PC-9 (cell line): Measurements from ENCODE around the gene RAE1. TPM values are rescaled to one million over a fixed set of nuclear protein-coding genes. Genes with fewer than 3 reads are reported as not detected.

Experiments
- BruUV-seq: library from RNA; stranded (reverse); fragments of 400-500 nt; replicated peaks from 2 replicates; lab custom pipeline; 2021; lab: Mats Ljungman, UMichigan
- CTCF ChIA-PET: fragments of 300-600 bp; sonication (Branson Sonifier 250); formaldehyde crosslinking; loops from one replicate; lab custom pipeline; 2022; ENCODE audit warnings: antibody characterized with exemption; lab: Charles Lee
- POLR2A ChIA-PET: fragments of 300-600 bp; sonication (Branson Sonifier 250); formaldehyde crosslinking; loops from one replicate; lab custom pipeline; 2022; ENCODE audit warnings: antibody characterized with exemption; ENCODE audit not compliant: unreplicated experiment; lab: Charles Lee
- DNase-seq, 2 experiments: peaks; one replicate each; pipeline versions ENCODE4 v3.0.0 to v3.0.0-alpha.2; 2015 to 2022; ENCODE audit warnings: mixed read lengths in 1 of 2
- H2AFZ ChIP-seq: fragments of 200-600 bp; sonication (generic); 2 replicates; pipeline ENCODE4 v1.8.1; 2017; ENCODE audit warnings: antibody characterized with exemption
- H3F3A ChIP-seq: fragments of 200-600 bp; sonication (generic); 2 replicates; pipeline ENCODE4 v1.8.1; 2017; ENCODE audit warnings: antibody characterized with exemption, mild to moderate bottlenecking, low read depth; ENCODE audit not compliant: insufficient read depth
- H3K27ac ChIP-seq: fragments of 200-600 bp; sonication (generic); 2 replicates; pipeline ENCODE4 v1.6.1; 2016; ENCODE audit warnings: mixed run types
- H3K27me3 ChIP-seq: fragments of 200-600 bp; sonication (generic); 2 replicates; pipeline ENCODE4 v1.6.1; 2016; ENCODE audit warnings: low read depth, mixed run types; ENCODE audit not compliant: insufficient read depth
- H3K36me3 ChIP-seq: fragments of 200-600 bp; sonication (generic); 2 replicates; pipeline ENCODE4 v1.6.1; 2016; ENCODE audit warnings: low read depth, mixed run types
- H3K4me1 ChIP-seq: fragments of 200-600 bp; sonication (generic); replicated peaks from 2 replicates; pipeline ENCODE4 v1.6.1; 2016; ENCODE audit warnings: mixed run types; ENCODE audit not compliant: insufficient read depth
- H3K4me2 ChIP-seq: fragments of 200-600 bp; sonication (generic); 2 replicates; pipeline ENCODE4 v1.6.1; 2017; ENCODE audit warnings: mixed run types
- H3K4me3 ChIP-seq: fragments of 200-600 bp; sonication (generic); 2 replicates; pipeline ENCODE4 v1.6.1; 2016; ENCODE audit warnings: mixed run types
- H3K79me2 ChIP-seq: fragments of 200-600 bp; sonication (generic); 2 replicates; pipeline ENCODE4 v1.6.1; 2017; ENCODE audit warnings: low read depth, mixed run types
- H3K9me2 ChIP-seq: fragments of 200-600 bp; sonication (generic); 2 replicates; pipeline ENCODE4 v1.8.1; 2017; ENCODE audit warnings: mild to moderate bottlenecking; ENCODE audit not compliant: insufficient read depth
- H3K9me3 ChIP-seq: fragments of 200-600 bp; sonication (generic); 2 replicates; pipeline ENCODE4 v1.8.1; 2016; ENCODE audit warnings: low read depth; ENCODE audit not compliant: insufficient read depth
- H4K20me1 ChIP-seq: fragments of 200-600 bp; sonication (generic); 2 replicates; pipeline ENCODE4 v1.8.1; 2017; ENCODE audit not compliant: insufficient read depth
- EZH2 ChIP-seq: fragments of 200-600 bp; sonication (generic); IDR thresholded peaks from 2 replicates; pipeline ENCODE4 v1.8.0; 2017; ENCODE audit warnings: antibody characterized with exemption, low read depth
- intact Hi-C: fragments of 100-400 bp; cut with micrococcal nuclease; formaldehyde crosslinking; loops from one replicate; pipeline ENCODE4 v1.10.0; 2022; ENCODE audit not compliant: unreplicated experiment
- total RNA-seq: library from RNA; stranded (reverse); gene quantifications from 2 replicates; pipeline ENCODE4 v1.2.3, GENCODE V29; 2021
- TF ChIP-seq, protein P1 (sequence below): fragments of 200-600 bp; sonication (generic); conservative IDR thresholded peaks from 2 replicates; pipeline ENCODE4 v1.6.1; 2017; ENCODE audit warnings: mixed run types, antibody characterized with exemption, mild to moderate bottlenecking, moderate library complexity

The RAE1 gene
- total RNA-seq, 1 experiment from 2014 or later = 38.4 TPM

GRCh38 chr20:57399587-57400155 is 48.6 kb downstream of the RAE1 start:
- TF ChIP-seq, protein P1, sequence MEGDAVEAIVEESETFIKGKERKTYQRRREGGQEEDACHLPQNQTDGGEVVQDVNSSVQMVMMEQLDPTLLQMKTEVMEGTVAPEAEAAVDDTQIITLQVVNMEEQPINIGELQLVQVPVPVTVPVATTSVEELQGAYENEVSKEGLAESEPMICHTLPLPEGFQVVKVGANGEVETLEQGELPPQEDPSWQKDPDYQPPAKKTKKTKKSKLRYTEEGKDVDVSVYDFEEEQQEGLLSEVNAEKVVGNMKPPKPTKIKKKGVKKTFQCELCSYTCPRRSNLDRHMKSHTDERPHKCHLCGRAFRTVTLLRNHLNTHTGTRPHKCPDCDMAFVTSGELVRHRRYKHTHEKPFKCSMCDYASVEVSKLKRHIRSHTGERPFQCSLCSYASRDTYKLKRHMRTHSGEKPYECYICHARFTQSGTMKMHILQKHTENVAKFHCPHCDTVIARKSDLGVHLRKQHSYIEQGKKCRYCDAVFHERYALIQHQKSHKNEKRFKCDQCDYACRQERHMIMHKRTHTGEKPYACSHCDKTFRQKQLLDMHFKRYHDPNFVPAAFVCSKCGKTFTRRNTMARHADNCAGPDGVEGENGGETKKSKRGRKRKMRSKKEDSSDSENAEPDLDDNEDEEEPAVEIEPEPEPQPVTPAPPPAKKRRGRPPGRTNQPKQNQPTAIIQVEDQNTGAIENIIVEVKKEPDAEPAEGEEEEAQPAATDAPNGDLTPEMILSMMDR = no peak
- no peak for TF ChIP-seq EZH2
- H3K4me3 ChIP-seq = no peak overlapping the region
- DNase-seq = no peak
- no peaks in the 10 kb centered on the region for H3K27me3 ChIP-seq
- 0 out of 2 replicates have a peak, but pooled peaks cover 4% of the 10 kb centered on the region for H4K20me1 ChIP-seq
- no peak overlapping the region for H3K4me2 ChIP-seq
- H3K79me2 ChIP-seq = no peaks in the 10 kb centered on the region
- no peak overlapping the region for H3K27ac ChIP-seq
- ChIA-PET POLR2A (no interaction called here), CTCF (no interaction called here)
- BruUV-seq = no TSS peak
- H3F3A ChIP-seq = no peaks in the 10 kb centered on the region
- H3K4me1 ChIP-seq = no peaks in the 10 kb centered on the region
- no peak overlapping the region for H2AFZ ChIP-seq
- no peaks in the 10 kb centered on the region for H3K9me2 ChIP-seq
- intact Hi-C loops = no loop called here
- no peaks in the 10 kb centered on the region for H3K36me3 ChIP-seq
- no peaks in the 10 kb centered on the region for H3K9me3 ChIP-seq

GRCh38 chr20:57400231-57400701 is 49.2 kb downstream of the RAE1 start:
- BruUV-seq = no TSS peak
- no peak for DNase-seq
- no peaks in the 10 kb centered on the region for H3K27me3 ChIP-seq
- H3K9me3 ChIP-seq = no peaks in the 10 kb centered on the region
- no peaks in the 10 kb centered on the region for H3K9me2 ChIP-seq
- H2AFZ ChIP-seq = no peak overlapping the region
- H3K4me3 ChIP-seq = no peak overlapping the region
- H4K20me1 ChIP-seq = 0 out of 2 replicates have a peak, but pooled peaks cover 4% of the 10 kb centered on the region
- H3K79me2 ChIP-seq = no peaks in the 10 kb centered on the region
- intact Hi-C loops = no loop called here
- H3K4me1 ChIP-seq = no peaks in the 10 kb centered on the region
- no peak overlapping the region for H3K4me2 ChIP-seq
- no peaks in the 10 kb centered on the region for H3K36me3 ChIP-seq
- ChIA-PET POLR2A (no interaction called here), CTCF (no interaction called here)
- TF ChIP-seq, protein P1 = no peak
- no peak for TF ChIP-seq EZH2
- no peaks in the 10 kb centered on the region for H3F3A ChIP-seq
- H3K27ac ChIP-seq = no peak overlapping the region

- no peaks in the 10 kb centered on the region for H3K9me3 ChIP-seq
- no peaks in the 10 kb centered on the region for H3K79me2 ChIP-seq
- no peaks in the 10 kb centered on the region for H3K27me3 ChIP-seq
- H2AFZ ChIP-seq = no peak overlapping the region
- H4K20me1 ChIP-seq = 0 out of 2 replicates have a peak, but pooled peaks cover 4% of the 10 kb centered on the region
- no peak overlapping the region for H3K4me2 ChIP-seq
- H3K4me1 ChIP-seq = no peaks in the 10 kb centered on the region
- no peak overlapping the region for H3K27ac ChIP-seq
- ChIA-PET POLR2A (no interaction called here), CTCF (interaction anchor here (0.7 kb wide), 1 partner anchor 35 kb away, joined by 3 read pairs; no protein-coding TSS in a partner anchor)
- intact Hi-C loops = no loop called here
- H3K36me3 ChIP-seq = no peaks in the 10 kb centered on the region
- no peaks in the 10 kb centered on the region for H3F3A ChIP-seq
- no TSS peak for BruUV-seq
- H3K9me2 ChIP-seq = no peaks in the 10 kb centered on the region
- no peak overlapping the region for H3K4me3 ChIP-seq
- no peak for TF ChIP-seq EZH2
- TF ChIP-seq, protein P1 = no peak
- no peak for DNase-seq
These were observed 49.9 kb downstream of the RAE1 start for GRCh38 chr20:57400821-57401564.
